Calu3 (cell line): ENCODE data around the gene ARMH2. TPM values are rescaled to one million over a fixed set of nuclear protein-coding genes. Genes with fewer than 3 reads are reported as not detected.

Source experiments
- BruUV-seq: library from RNA; stranded (reverse); fragments of 400-500 nt; replicated peaks from 2 replicates; lab custom pipeline; 2021; lab: Mats Ljungman, UMichigan
- CTCF ChIA-PET: fragments of 300-600 bp; sonication (Branson Sonifier 250); formaldehyde crosslinking; loops from one replicate; lab custom pipeline; 2022; ENCODE audit warnings: antibody characterized with exemption; lab: Charles Lee
- DNase-seq: peaks from one replicate; pipeline ENCODE4 v3.0.0; 2022
- H3K27ac Mint-ChIP-seq: one replicate; pipeline ENCODE4 v1.8.0; 2022; ENCODE audit warnings: mixed read lengths; ENCODE audit not compliant: unreplicated experiment
- H3K27me3 Mint-ChIP-seq: one replicate; pipeline ENCODE4 v1.8.0; 2022; ENCODE audit warnings: mixed read lengths; ENCODE audit not compliant: unreplicated experiment
- H3K36me3 Mint-ChIP-seq: one replicate; pipeline ENCODE4 v1.8.0; 2022; ENCODE audit warnings: mild to moderate bottlenecking, moderate library complexity, mixed read lengths; ENCODE audit not compliant: insufficient read depth, unreplicated experiment
- H3K4me1 Mint-ChIP-seq: one replicate; pipeline ENCODE4 v1.8.0; 2022; ENCODE audit warnings: mild to moderate bottlenecking, low read depth, mixed read lengths; ENCODE audit not compliant: unreplicated experiment
- H3K4me3 Mint-ChIP-seq: one replicate; pipeline ENCODE4 v1.8.0; 2022; ENCODE audit warnings: mild to moderate bottlenecking, low read depth, moderate library complexity, mixed read lengths; ENCODE audit not compliant: unreplicated experiment
- H3K9me3 Mint-ChIP-seq: one replicate; pipeline ENCODE4 v1.8.0; 2022; ENCODE audit warnings: low read depth, mixed read lengths; ENCODE audit not compliant: unreplicated experiment
- CTCF ChIP-seq: fragments of 200-600 bp; IDR thresholded peaks from one replicate; pipeline ENCODE4 v1.8.0; 2022; ENCODE audit warnings: antibody characterized with exemption; ENCODE audit not compliant: unreplicated experiment
- intact Hi-C: fragments of 100-400 bp; cut with micrococcal nuclease; formaldehyde crosslinking; loops from one replicate; pipeline ENCODE4 v1.10.0; 2022; ENCODE audit not compliant: unreplicated experiment
- total RNA-seq: library from RNA; stranded (reverse); gene quantifications from 2 replicates; pipeline ENCODE4 v1.2.3, GENCODE V29; 2022

ARMH2 gene
- total RNA-seq, 1 experiment from 2014 or later: not detected

GRCh38 chr6:24821860-24822444 lies 23.2 kb upstream of the ARMH2 start:
- CTCF ChIA-PET: interaction anchor here (0.9 to 1.7 kb wide), 2 partner anchors 12 to 25 kb away, joined by 4 to 7 read pairs; no protein-coding TSS in a partner anchor
- Mint-ChIP-seq H3K27me3 (no peaks in the 10 kb centered on the region), H3K9me3 (no peaks in the 10 kb centered on the region), H3K4me3 (no peak overlapping the region), H3K4me1 (peaks cover 11% of the 10 kb centered on the region), H3K27ac (no peak overlapping the region), H3K36me3 (no peaks in the 10 kb centered on the region)
- TF ChIP-seq CTCF: no peak
- intact Hi-C loops: no loop called here
- BruUV-seq: no TSS peak
- no peak for DNase-seq

DNA sequence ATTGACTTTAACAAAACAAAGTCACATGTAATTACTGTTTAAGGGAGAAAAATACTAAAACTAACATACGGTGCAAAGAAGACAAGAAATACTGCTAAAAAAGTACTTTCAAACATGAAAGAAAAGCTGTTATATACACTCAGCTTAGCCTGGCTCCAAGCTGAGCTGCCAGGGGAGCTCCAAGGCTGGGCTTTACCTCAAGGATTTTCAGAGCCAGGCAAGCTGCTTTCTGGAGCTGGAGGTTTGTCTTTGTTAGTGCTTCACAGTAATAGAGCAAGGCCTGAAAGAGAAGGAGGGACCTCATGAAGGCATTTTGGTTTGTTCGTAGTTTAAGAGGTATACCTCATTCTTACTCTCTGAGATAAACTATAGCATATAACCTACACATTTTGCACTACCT lies 19.6 kb upstream of the ARMH2 start:
- intact Hi-C loops: no loop called here
- TF ChIP-seq CTCF: no peak
- Mint-ChIP-seq H3K9me3 (no peaks in the 10 kb centered on the region), H3K27ac (no peak overlapping the region), H3K4me3 (no peak overlapping the region), H3K36me3 (no peaks in the 10 kb centered on the region), H3K27me3 (no peaks in the 10 kb centered on the region), H3K4me1 (peaks cover 8% of the 10 kb centered on the region)
- CTCF ChIA-PET: interaction anchor here (0.6 kb wide), 2 partner anchors 13 to 34 kb away, joined by 3 to 5 read pairs; no protein-coding TSS in a partner anchor
- no peak for DNase-seq
- no TSS peak for BruUV-seq

DNA sequence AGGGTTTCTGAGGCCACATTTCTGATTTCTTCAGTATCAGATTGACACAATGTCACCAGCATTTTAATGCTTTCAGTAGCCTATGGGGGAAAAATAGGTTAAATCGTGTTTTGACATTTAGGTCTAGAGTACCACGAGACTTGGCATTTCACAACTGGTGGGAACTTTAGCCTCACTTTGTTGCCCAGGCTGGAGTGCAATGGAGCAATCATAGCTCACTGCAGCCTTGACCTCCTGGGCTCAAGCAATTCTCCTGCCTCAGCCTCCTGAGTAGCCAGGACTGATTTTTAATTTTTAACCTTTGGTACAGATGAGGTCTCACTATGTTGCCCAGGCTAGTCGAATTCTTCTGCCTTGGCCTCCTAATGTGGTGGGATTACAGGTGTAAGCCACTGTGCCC lies 11.0 kb upstream of the ARMH2 start:
- no peaks in the 10 kb centered on the region for H3K27me3 Mint-ChIP-seq
- CTCF ChIA-PET: interaction anchor here (0.8 kb wide), 1 partner anchor 12 kb away, joined by 4 read pairs; no protein-coding TSS in a partner anchor
- no peak for DNase-seq
- intact Hi-C loops: no loop called here
- no peaks in the 10 kb centered on the region for H3K36me3 Mint-ChIP-seq
- no TSS peak for BruUV-seq
- TF ChIP-seq CTCF: no peak
- no peaks in the 10 kb centered on the region for H3K4me1 Mint-ChIP-seq
- no peaks in the 10 kb centered on the region for H3K9me3 Mint-ChIP-seq
- H3K27ac Mint-ChIP-seq: no peak overlapping the region
- H3K4me3 Mint-ChIP-seq: no peak overlapping the region

DNA sequence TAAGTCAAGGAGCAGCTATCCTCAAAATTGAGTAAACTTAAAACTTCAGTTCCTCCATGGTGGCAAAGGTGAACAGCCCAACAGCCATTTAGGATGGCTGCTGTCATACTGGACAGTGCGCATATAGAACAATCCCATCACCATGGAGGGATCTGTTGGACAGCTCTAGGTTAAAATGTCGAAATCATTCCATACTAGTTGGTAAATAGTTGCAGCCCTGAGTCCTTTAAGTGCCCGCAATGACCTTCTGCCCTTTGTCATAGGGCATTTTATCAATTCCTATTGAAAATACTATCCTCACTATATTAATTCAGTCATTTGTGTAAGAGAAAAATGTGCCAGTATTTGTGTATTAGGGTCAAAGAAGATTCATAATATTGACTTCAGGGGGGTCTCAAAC lies 8.9 kb upstream of the ARMH2 start:
- Mint-ChIP-seq H3K9me3 (no peaks in the 10 kb centered on the region), H3K27ac (no peak overlapping the region), H3K36me3 (no peaks in the 10 kb centered on the region), H3K27me3 (no peaks in the 10 kb centered on the region), H3K4me3 (no peak overlapping the region), H3K4me1 (no peaks in the 10 kb centered on the region)
- no peak for DNase-seq
- BruUV-seq: no TSS peak
- TF ChIP-seq CTCF: no peak
- intact Hi-C loops: no loop called here
- CTCF ChIA-PET: no interaction called here
